Upper lobe of left lung (tissue), 6 donors: ENCODE data around the gene BTN2A1. TPM values are rescaled to one million over a fixed set of nuclear protein-coding genes. Genes with fewer than 3 reads are reported as not detected.

Source experiments
- ATAC-seq, 2 donors: fragments of 200-7000 bp; cut with Tn5 transposase; one replicate each; pipeline ENCODE4 v1.9.1; 2022; ENCODE audit warnings: mild to moderate bottlenecking in 2 of 2, moderate library complexity in 2 of 2; ENCODE audit not compliant: low FRiP score in 2 of 2
- DNase-seq, 2 donors: peaks; one replicate each; pipeline ENCODE4 v3.0.0-alpha.2; 2019 to 2020
- H3K27ac ChIP-seq, 4 donors: fragments of 200-600 bp; sonication (generic); one replicate each; pipeline ENCODE4 v1.5.1; 2016 to 2019
- H3K27me3 ChIP-seq, 4 donors: fragments of 200-600 bp; sonication (generic); one replicate each; pipeline ENCODE4 v1.5.1; 2017 to 2019
- H3K36me3 ChIP-seq, 4 donors: fragments of 200-600 bp; sonication (generic); one replicate each; pipeline ENCODE4 v1.5.1; 2016 to 2019
- H3K4me1 ChIP-seq, 4 donors: fragments of 200-600 bp; sonication (generic); one replicate each; pipeline ENCODE4 v1.5.1; 2018 to 2019
- H3K4me3 ChIP-seq, 4 donors: fragments of 200-600 bp; sonication (generic); one replicate each; pipeline ENCODE4 v1.5.1; 2017 to 2019; ENCODE audit warnings: mild to moderate bottlenecking in 2 of 4, moderate library complexity in 1 of 4
- H3K9me3 ChIP-seq, 4 donors: fragments of 200-600 bp; sonication (generic); one replicate each; pipeline ENCODE4 v1.5.1; 2018 to 2019
- CTCF ChIP-seq, 6 experiments: fragments of 450-650 bp in 4 of 6; fragments of 200-600 bp in 2 of 6; sonication (generic) in 2 of 6; IDR thresholded peaks; one replicate each; pipeline ENCODE4 v1.5.1; 2016 to 2019; ENCODE audit warnings: antibody characterized with exemption in 6 of 6
- EP300 ChIP-seq, 4 donors: sonication (generic); formaldehyde crosslinking; IDR thresholded peaks; one replicate each; pipeline ENCODE4 v1.5.1; 2017; ENCODE audit warnings: antibody characterized with exemption in 4 of 4, control low read depth in 2 of 4
- POLR2A ChIP-seq, 4 donors: fragments of 450-650 bp; IDR thresholded peaks; one replicate each; pipeline ENCODE4 v1.5.1; 2016 to 2017; ENCODE audit warnings: antibody characterized with exemption in 4 of 4, mild to moderate bottlenecking in 2 of 4
- POLR2AphosphoS5 ChIP-seq, 2 donors: sonication (generic); formaldehyde crosslinking; IDR thresholded peaks; one replicate each; pipeline ENCODE4 v1.5.1; 2017; ENCODE audit warnings: antibody characterized with exemption in 2 of 2
- WGBS, 2 donors: methylation state at CpG; one replicate each; pipeline ENCODE4 v1.1.5; 2017 to 2018; 5-methylcytosine and 5-hydroxymethylcytosine counted together
- total RNA-seq, 6 donors: library from RNA; depleted of rRNA in 4 of 6; stranded (reverse); fragments of >200 nt in 4 of 6; gene quantifications; one replicate each; pipeline versions ENCODE4 v1.1.0 to v1.2.1, GENCODE V29; 2016 to 2021
- donor health status: DM: no; HTN: no; CAD: no; lungs with moderate emphysema.
- donor health status: DM: no; HTN: yes; CAD: no; lungs with severe emphysema.

The BTN2A1 gene
- total RNA-seq, 6 donors from 2014 or later: 17.2 to 34.6 (median 21.2) TPM

DNA sequence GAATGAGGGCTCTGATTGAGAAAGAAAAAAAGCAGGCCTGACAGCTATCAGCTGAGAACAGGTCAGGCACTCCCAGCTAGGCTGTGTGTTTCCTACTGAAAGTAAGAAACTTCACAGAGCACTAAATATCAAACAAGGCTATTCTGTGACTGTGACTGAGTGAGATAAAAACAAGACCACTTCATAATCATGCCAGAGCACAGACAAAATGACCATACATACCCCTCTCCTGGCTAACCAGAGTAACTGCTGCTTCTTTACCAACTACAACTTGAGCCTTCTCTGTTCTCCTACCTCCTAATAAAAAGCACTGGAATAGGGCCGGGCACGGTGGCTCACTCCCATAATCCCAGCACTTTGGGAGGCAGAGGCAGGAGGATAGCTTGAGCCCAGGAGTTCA lies 35.5 kb downstream of the BTN2A1 start:
- no peak overlapping the region for H3K27ac ChIP-seq
- TF ChIP-seq EP300 (IDR thresholded peaks at IDR 0.05): no peak
- TF ChIP-seq CTCF (IDR thresholded peaks at IDR 0.05): peak in 1 of 6 experiments; percentile 23
- no peaks in the 10 kb centered on the region for H3K36me3 ChIP-seq
- WGBS, 2 donors: 82 to 95% methylated on average over 2 of the region's 2 CpGs
- H3K4me3 ChIP-seq: no peak overlapping the region
- H3K4me1 ChIP-seq: no peaks in the 10 kb centered on the region
- H3K27me3 ChIP-seq: no peaks in the 10 kb centered on the region
- ATAC-seq: peak in 1 of 2 donors; percentile 34
- no peak for DNase-seq
- no peaks in the 10 kb centered on the region for H3K9me3 ChIP-seq

GRCh38 chr6:26494117-26494516 lies 36.4 kb downstream of the BTN2A1 start:
- H3K9me3 ChIP-seq: no peaks in the 10 kb centered on the region
- no peak overlapping the region for H3K4me3 ChIP-seq
- no peak for TF ChIP-seq CTCF (IDR thresholded peaks at IDR 0.05)
- TF ChIP-seq EP300 (IDR thresholded peaks at IDR 0.05): no peak
- no peak for TF ChIP-seq POLR2A (IDR thresholded peaks at IDR 0.05)
- no peak for TF ChIP-seq POLR2AphosphoS5 (IDR thresholded peaks at IDR 0.05)
- no peaks in the 10 kb centered on the region for H3K4me1 ChIP-seq
- H3K27me3 ChIP-seq: no peaks in the 10 kb centered on the region
- H3K36me3 ChIP-seq: no peaks in the 10 kb centered on the region
- no peak for DNase-seq
- no peak overlapping the region for H3K27ac ChIP-seq
- ATAC-seq: no peak
- WGBS, 2 donors: 84 to 86% methylated on average over 3 of the region's 3 CpGs

DNA sequence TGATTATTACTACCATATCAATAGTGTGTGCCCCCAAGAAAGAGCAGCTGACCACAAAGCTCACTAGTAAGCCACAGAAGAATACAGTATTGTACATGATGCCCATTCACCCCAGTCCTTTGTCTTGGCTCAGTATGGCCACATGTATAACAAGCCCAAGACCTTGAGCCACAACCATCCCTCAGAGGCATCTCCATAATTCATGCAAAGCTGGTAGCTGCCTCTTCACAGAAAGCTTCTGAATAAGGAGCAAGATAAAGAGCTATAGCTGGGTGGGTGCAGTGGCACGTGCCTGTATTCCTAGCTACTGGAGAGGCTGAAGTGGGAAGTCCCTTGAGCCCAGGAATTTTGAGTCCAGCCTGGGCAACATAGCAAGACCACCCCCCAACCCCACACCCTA lies 37.5 kb downstream of the BTN2A1 start:
- TF ChIP-seq EP300 (IDR thresholded peaks at IDR 0.05) (no peak), CTCF (IDR thresholded peaks at IDR 0.05) (no peak), POLR2AphosphoS5 (IDR thresholded peaks at IDR 0.05) (no peak), POLR2A (IDR thresholded peaks at IDR 0.05) (no peak)
- Histone ChIP-seq H3K9me3 (no peaks in the 10 kb centered on the region), H3K4me1 (no peaks in the 10 kb centered on the region), H3K4me3 (no peak overlapping the region), H3K27me3 (no peaks in the 10 kb centered on the region), H3K36me3 (no peaks in the 10 kb centered on the region), H3K27ac (no peak overlapping the region)
- no peak for ATAC-seq
- DNase-seq: no peak
- 57 to 79% methylated on average over 1 of the region's 1 CpG for WGBS, 2 donors

DNA sequence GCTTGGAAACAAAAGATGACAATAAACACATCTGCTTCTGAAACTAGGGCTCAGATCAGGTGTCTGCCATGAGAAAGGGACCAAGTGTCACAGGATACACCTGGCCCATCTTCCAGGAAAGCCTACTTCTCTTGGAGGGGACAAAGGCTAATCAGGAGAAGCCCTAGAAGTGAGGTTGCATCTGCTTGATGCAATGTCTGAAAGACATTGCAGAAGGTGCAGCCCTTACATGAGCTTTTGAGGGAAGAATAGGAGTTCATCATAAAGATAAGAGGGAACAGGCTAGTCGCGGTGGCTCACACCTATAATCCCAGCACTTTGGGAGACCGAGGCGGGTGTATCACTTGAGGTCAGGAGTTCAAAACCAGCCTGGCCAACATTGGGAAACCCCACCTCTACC lies 39.9 kb downstream of the BTN2A1 start:
- no peaks in the 10 kb centered on the region for H3K36me3 ChIP-seq
- H3K9me3 ChIP-seq: no peaks in the 10 kb centered on the region
- no peak for ATAC-seq
- peaks cover 9 to 11% (median 9%) of the 10 kb centered on the region in 4 donors for H3K4me1 ChIP-seq
- no peak overlapping the region for H3K27ac ChIP-seq
- TF ChIP-seq POLR2A (IDR thresholded peaks at IDR 0.05) (no peak), POLR2AphosphoS5 (IDR thresholded peaks at IDR 0.05) (no peak), CTCF (IDR thresholded peaks at IDR 0.05) (no peak), EP300 (IDR thresholded peaks at IDR 0.05) (no peak)
- 93% methylated on average over 4 of the region's 4 CpGs for WGBS, 2 donors
- H3K4me3 ChIP-seq: no peak overlapping the region
- DNase-seq: no peak
- peaks cover 0 to 14% (median 2%) of the 10 kb centered on the region in 4 donors for H3K27me3 ChIP-seq

DNA sequence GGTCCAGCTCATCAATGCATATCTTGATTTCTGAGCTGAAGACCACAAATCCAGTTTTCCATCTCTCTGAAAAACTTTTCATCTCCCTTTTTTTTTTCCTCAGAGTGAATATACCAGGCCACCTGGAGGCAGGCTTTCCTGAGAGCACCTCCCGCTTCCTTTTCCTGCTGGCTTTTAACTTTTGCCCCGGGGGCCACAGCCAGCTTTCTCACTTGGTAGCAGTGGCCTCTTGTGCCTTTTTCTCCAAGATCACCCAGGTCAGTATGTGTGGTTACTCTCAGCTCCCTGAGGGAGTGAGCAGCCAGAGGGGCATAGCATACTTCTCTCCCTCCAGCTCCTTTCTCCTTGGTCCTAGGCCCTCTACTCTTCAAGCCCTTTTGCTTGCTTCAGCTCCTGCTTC lies 42.3 kb downstream of the BTN2A1 start, which contains the start of gene BTN1A1:
Gene BTN1A1 (plus strand): TSS at position 202 of the 400 bp plus-strand sequence. CDS start 984 bp downstream, outside the sequence.
- Histone ChIP-seq H3K36me3 (no peaks in the 10 kb centered on the region), H3K27me3 (peaks cover 0 to 16% (median 2%) of the 10 kb centered on the region in 4 donors), H3K9me3 (no peaks in the 10 kb centered on the region), H3K4me1 (peaks cover 9 to 11% (median 9%) of the 10 kb centered on the region in 4 donors), H3K4me3 (no peak within 1 kb of the TSS), H3K27ac (no peak within 1 kb of the TSS)
- WGBS, 2 donors: 63 to 65% methylated on average over 2 of the region's 2 CpGs
- ATAC-seq: no peak
- TF ChIP-seq POLR2AphosphoS5 (IDR thresholded peaks at IDR 0.05) (no peak), EP300 (IDR thresholded peaks at IDR 0.05) (no peak), CTCF (IDR thresholded peaks at IDR 0.05) (no peak)
- no peak for DNase-seq
